Stimulated activated CD8-positive, alpha-beta memory T cell treated with anti-CD3 and anti-CD28 coated beads, Interleukin-4, amount 100 ng/mL, for 1 hour (primary cell): ENCODE results near the gene SEMA5B.

Experiments used
- DNase-seq, 2 donors: peaks; one replicate each; pipeline ENCODE4 v3.0.0-alpha.2; 2020; ENCODE audit warnings: low read depth in 2 of 2, low spot score in 1 of 2

The SEMA5B gene

DNA sequence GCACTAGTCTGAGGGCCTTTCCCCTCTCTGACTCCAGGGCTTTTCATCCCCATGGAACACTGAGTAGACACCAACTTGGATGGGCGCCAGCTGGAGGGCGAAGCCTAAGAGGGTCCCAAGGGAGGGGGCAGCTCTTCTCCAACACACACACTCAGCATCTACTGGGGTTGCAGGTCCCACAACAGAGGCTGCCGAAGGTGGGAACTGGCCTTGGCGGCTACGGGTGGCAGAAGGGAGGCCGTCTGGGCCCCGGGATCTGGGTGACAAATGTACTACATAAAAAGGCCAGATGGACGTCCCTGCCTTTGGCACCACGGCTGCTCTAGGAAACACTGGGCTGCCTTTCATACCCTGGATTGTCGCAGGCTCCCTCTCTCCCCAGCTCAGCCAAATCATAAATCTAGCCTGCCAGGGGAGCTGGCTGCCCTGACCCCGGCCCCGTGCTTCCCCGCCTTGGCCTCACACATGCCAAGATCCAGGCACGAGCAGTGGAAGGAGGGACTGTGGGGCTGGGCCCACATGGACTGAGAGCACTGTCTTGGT is 31.5 kb downstream of the SEMA5B start:
- no peak for DNase-seq

DNA sequence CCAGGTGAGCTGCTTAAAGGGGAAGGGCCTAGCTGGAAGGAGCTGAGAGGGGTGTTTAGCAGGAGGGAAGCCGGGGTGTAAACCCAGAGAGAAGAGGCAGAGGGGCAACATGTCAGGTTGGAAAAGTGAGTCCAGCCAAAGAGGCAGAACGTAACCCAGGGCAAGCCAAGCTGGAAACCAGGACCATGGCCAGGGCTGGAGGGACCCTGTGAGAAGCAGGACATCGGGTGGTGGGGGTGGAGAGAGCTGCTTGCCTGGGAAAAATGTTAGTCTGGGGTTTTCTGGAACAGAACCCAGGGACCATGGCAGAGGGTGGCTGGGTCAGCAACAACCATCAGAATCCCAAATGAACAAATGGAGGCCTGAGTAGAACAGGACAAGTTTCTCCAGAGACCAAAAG is 32.6 kb downstream of the SEMA5B start:
- DNase-seq = no peak

DNA sequence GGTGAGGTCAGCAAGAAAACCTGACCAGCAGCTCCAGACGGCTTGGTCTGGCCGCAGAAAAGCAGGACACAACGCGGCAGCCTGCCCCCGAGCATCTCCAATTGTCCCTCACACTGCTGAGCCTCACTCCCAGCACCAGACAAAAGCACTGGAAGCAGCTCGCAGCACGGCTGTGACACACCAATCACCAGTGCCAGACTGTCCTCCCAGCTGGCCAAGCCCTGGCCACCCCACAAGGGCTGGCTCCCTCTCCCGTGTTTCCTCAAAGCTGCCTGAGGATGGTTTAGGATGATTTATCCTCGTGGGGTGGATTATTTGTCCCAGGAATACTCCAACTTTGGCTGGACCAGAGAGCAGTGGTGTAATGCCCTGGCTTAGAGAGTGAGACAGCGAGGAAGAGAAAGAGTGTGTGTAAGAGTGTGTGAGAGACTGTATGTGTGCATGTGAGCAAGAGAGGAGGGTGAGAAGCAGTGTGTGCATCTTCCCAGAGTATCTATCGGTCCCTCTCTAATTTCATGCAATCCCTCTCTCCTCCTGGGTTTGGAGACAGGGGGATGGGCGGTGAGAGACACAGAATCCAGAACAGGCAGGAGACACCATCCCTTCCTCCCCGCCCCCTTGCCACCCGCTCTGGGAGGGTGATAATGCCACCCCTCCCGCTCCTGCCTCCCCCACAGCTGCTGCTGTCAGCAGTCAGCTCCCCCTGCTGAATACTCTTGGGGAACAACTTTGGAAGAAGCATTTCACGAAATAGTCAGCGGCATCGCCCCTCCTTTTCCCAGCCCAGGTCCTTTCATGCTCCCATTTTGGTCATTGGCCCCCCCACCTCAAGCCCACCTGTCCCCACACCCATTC is 34.2 kb downstream of the SEMA5B start:
- no peak for DNase-seq

DNA sequence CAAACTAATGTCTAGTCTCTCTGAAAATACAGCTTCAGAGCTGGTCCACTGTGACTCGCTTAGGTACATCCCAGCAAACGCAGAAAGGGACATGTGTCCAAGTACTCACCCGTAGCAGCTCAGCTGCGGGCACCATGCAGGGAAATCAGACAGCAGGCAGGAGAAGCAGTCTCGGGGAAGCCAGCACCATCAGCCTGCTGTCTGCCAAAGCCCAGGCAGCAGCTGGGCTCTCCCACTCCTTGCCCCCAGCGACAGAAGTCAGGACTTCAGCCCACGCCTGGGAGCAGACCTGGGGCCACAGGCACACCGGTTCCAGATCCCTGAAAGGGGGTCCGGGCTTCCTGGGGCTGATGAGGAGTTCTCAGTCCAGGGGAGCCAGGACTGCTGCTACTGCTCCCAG is 34.9 kb downstream of the SEMA5B start:
- no peak for DNase-seq

DNA sequence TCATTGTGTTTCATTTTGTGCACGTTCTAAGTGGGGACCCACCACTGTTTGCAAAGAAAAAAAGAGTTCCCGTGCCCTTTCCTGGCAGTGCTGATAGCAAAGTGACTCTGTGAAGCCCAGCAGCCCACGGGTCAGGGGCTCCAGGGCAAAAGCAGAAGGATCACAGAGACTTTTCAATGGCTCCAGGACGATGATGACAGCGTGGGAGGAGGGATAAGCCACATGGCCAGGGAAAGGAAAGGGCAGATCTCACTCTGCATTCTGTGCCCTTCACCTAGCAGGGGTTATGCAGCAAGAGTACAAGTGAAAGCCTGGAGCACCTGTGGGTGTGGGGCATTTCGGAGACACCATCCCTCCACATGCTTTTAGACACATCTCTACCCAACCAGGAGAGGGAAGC is 35.4 kb downstream of the SEMA5B start:
- no peak for DNase-seq

DNA sequence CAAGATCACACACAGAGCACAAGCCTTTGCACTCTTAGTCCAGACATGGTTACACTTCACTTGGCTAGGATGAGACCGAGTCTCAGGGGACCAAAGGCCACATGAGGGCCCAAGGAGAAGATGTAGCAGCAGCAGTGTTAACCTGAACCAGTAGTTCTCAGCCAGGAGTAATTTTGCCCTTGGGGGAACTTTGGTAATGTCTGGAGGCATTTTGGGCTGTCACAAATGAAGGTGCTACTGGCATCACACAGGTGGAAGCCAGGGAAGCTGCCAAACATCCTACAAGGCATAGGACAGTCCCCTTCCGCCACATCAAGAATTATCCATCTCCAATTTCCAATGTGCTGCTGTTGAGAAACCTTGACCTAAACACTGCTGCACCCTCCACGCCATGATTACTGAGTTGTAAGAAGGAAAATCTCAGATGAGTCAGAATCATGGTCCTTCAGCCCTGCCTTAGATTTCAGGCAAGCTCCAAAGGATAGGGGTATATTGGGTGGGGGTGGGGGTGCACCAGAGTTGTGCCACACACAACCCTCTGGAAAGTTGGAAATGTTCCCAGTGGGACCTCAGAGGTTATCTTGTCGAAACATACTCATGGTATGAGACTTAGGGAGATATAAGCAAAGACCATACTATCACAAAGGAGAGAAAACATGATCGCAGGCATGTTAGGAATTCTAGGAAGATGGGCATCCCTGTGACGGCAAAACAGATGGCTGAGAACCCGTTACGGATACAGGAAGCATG is 36.2 kb downstream of the SEMA5B start:
- DNase-seq = no peak

DNA sequence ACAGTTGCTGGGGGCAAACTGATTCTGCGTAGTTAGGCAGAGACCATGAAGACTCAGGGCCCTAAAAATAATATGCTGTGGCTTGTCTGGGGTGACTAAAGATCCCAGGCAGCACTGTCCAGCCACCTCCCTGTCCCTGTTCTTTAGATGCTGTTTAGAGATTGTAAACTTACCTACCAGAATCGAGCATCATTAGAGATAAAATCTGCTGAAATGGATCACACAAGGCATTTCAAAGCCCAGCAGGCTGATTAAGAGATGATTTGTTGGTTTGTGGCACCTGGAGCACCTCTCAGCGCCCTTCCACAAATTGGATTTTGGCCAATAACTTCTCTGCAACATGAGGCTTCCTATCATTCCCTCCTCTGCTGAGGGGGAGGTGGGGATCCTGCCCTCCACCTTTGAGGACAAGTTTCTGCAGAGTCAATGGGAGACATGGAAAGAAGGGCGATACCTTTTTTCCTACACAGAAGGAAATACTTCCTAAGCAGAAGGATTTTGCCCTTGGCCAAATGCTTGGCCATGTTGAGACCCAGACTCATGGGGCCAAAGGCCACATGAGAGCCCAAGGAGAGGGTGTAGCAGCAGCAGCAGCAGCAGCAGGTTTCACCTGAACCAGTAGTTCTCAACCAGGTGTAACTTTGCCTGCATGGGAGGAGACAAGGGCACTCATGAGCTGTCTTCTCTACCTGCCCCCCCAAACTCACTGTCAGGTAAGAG is 37.5 kb downstream of the SEMA5B start:
- no peak for DNase-seq

DNA sequence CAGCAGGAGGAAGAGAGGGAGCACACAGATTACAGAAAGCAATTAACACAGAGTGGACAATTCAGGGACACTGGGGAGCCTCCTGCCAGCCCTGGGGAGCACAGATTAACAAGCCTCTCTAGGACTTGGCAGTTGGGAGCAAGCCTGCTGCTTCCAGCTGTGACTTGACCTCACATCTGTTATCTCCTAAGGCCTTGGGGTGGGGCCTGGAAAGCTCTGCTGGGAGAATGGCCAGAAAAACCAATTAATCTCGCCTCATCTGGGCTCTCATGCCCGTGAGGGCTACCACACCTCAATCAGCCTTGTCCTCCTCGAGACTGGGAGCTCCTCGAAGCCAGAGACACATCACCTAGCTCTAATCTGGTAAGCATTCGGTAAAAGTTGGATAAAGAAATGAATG is 39.1 kb downstream of the SEMA5B start:
- no peak for DNase-seq

DNA sequence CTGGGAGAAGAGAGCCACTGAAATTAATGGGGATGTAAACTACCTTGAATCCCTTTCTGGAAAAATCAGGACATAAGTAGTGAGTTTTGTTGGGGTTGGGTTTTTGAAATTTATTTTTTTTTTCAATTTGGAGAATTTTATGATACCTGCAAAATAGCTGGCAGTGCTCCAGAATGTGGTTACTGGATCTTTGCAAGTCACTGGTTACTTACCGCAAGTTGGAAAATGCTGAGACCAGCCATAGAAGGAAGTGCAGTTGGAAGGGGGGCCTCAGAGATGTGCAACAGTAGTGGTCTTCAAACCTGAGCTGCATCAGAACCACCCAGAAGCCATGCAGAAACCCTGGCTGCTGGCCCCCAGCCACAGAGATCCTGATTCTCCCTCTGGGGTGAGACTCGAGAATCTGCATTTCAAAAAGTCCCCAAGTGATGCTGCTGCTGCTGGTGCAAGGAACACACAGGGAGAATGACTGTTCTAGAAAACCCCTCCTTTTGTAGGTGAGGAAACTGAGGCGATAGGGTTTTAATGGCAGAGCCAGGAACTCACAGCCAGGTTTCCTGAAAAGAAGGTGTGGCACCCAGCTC is 39.7 kb downstream of the SEMA5B start:
- no peak for DNase-seq

DNA sequence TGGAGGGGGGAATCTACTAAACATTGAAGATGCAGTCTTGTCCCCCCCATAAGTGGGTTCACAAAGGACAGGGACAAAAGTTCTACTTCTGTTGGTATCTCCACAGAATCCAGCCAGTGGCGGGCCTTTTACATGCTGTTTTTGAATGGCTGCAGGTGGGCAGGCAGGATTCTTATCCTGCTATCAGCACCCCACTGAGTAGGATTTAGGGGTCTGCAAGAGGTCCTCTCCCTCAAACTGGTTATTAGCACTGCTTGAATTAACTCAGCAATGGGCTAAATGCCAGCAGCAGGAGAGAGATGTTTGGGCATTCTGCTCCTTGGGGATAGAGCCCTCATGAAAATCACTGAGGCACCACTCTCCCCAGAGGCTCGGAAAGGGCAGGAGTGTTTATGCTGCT is 40.3 kb downstream of the SEMA5B start:
- no peak for DNase-seq

DNA sequence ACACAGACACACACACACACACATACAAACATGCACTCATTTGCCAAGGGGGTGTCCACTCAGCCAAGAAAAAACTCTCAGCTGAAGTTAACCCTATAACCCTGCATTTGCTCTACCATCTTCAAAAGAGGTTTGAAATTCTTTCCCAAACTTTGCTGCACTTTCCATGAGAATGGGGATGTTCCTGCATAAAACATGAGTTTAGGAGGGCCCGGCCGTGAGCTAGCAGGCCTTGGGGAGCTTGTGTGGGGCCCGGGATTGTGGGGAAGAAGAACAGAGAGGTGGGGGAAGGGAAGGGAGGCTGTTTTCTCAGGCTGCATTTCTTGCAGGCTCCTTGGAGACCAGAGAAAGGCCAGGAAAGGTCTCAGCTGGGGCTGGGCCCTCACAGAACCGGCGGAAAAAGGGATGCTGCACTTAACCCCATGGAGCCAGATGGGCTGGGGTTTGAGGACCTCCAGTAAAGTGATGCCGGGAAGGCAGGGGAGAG is 40.8 kb downstream of the SEMA5B start:
- DNase-seq = no peak

DNA sequence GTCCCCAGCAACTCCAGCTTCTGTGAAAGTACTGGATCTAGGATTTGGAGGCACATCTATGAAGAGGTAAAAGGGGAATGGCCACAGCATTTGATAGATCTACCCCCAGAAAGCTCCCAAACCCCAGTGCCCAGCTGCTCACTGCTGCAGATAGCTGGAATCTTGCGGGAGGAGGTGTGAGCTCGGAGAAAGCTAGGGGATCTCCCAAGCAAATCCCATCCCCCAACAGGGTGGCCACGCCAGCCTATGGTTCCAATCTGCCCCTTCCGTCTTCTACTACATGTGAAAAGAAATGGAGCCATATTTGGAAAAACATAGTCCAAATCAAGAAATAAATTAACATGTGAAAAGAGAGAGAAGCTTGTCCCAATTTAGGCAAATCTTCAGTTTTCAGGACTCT is 42.0 kb downstream of the SEMA5B start:
- DNase-seq = no peak

DNA sequence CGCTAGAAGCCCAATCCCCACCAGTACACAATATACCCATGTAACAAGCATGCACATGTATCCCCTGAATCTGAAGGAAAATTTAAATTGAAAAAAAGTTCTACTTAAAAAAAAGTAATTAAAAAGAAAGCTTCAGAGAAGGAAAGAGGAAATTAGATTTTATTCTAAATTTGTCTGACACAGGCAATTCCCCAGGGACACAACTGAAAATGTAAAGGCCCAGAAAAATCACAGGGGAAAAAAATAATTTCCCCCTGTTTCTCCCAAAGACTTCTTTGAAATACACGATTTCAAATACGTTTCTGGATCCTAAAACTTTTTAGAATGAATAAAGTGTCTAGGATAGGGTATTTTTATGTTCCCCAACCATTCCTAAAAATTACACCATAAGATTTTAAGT is 42.9 kb downstream of the SEMA5B start:
- DNase-seq = no peak

DNA sequence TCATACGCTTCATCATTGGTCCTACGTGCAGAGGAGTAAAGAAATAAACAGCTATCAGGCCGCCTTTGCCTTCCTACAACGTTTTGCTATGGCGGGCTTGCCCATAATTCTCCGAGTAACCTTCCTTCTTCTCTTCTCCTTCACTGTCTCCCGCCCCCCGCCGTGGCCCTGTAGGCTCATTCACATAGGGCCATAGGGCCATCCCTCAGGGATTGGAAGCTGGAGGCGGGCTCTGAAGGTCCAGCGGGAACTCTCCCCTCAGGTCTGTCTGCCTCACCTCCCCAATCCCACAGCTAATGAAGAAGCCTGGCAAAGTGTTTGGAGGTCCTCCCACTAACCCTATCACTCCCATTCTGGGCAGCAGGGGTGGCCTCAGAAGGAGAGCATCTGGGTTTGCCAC is 43.6 kb downstream of the SEMA5B start:
- no peak for DNase-seq

DNA sequence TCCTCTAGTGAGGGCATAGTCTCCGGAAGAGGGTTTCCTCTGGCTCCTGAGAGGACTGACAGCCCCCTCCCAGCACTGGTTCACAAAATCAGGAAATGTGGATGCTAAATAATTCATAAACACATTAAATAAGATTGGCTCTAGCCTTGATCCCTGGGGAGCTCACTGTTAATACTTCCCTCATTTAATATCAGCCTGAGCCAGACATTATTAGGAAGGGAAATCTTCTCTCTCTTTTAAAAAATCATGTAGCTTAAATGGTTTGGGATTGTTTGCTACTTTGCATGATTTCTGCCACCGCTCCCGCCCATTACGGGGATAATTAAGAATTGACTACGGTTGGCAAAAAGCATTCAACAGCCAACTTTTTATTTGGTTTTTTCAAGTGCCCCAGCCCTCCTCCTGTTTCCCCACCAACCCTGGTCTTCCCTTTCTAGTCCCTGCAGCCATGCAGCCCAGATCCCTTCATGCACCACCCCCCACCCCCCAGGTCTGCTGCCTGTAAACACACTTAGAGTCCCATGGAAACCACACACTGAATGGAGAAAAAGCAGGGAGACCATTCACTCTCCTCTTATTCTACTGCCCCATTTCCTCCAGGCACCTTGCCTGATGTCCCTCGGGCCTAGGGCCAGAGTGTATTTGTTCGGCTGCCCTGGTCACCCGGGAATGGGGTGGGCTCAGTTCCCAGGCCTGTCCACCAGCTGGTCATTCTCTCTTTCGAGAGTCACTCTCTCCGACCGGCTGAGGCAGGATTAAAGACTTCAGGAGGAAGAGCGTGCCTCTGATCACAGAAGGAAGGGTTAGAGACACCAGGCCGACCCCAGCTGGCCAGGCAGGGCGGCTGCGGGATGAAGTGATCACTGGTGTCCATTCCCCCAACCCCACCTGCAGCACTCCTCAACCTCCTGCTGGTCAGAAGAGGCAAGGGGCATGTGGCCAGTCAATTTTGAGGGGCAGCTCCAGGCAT is 45.1 kb downstream of the SEMA5B start:
- DNase-seq = no peak

DNA sequence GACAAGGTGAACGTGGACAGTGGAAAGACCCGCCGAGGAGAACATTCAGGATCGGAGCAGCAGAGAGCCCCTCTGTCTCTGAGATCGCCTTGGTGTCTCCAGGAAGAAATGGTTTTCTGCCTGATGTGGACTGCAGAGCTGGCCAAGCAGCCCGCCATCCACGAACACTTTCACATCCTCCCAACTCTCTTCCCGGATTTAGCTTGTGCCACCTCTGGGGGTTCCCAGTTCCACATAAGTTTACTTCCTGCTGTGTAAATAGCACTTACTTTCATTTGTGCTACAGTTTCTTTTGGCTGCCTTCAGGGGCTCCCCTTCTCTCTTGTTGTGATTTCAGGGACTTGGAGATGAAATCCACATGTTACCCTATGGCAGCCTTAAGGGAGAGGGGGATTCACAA is 48.4 kb downstream of the SEMA5B start:
- DNase-seq = no peak

DNA sequence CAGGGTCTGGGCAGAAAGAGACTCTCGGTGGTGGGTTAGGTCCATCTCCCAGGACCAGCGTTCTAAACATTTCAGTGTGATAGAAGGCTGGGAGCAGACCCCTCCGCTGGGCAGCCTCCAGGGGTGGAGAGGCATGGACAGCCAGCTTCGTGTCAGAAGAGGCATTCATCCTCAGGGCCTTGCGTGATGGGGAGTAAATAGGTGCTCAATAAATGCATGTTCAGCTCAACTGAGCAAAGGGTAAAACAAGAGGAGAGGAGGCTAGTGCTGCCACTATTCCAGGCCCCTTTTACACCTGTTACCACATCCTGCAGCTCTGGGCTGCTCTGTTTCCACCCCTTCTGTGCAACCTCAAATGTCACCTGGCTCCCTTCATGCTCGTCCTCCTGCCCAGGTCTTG is 49.0 kb downstream of the SEMA5B start:
- DNase-seq = no peak

DNA sequence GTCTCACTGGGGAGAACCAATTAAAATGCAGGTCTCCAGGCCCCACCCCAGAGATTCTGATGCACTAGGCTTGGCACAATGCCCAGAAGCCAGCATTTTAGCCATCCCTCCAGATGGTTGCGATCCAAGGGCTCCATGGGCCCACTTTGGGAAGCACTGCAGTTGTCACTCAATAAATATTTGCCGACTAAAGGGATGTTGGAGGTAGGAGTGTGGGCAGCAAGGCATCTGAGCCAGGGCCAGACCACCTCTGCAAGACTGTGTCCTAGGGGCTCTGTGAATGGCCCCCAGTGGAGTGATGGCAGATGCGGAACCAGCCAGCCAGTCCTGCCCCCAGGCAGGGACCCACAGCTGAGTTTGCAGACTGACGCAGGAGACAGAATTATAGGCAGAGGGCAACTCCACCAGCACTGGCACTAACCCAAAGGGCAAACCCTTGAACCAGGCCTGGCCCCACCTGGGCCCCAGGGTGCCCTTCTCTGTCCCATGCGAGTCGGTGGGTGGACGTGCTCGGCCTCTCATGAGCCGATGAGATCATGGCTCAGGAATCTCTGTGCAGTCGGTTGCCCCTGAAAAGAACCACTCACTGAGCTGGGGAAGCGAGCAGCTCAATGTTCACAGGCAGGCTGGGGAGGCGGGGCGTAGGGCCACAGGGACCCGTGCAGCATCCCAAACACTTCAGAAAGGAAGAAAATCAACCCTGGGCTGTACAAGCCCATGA is 49.7 kb downstream of the SEMA5B start:
- no peak for DNase-seq

DNA sequence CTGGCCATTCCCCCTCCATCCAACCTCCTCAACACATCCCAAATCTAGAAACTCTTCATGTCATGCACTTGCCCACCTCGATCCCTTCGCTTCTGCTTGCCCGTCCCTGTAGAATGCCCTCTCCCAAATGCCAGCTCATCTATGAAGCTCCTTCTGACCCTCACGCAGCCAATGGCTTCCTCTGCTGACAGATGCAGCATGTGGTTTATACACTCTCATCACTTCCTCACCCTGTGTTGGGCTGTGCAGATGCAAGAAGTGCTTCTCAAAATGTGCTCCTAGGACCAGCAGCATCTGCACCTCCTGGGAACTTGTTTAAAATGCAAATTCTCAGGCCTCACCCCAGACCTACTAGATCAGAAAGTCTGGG is 51.7 kb downstream of the SEMA5B start:
- DNase-seq = no peak
